ENCODE data around the gene MEGF11. TPM values are rescaled to one million over a fixed set of nuclear protein-coding genes. Genes with fewer than 3 reads are reported as not detected.

The MEGF11 gene
- total RNA-seq, 1 experiment from 2014 or later = 0.09 TPM

DNA sequence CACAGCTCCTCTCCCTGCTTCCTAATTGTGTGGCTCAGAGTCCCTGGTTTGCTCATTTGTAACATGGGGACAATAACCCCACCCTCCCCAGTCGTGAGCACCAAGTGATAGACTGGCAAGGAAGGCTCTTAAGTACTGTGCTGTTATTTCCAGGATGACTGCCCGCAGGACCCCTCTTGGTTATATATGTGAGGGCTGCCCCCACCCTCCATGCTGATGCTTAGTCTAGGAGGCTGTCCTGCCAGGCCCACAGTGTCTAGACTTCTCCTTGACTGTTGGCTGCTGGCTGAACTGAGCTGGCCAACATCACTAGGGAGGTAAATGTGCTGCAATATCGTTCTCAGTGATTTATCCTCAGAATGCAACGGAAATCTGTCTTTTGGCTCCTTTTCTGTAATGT lies 339.2 kb downstream of the MEGF11 start:
- DNase-seq (ENCODE audit: unreplicated experiment) = no peak
- Mint-ChIP-seq H3K27ac (ENCODE audit: low read depth, unreplicated experiment) (no peak overlapping the region), H3K9me3 (ENCODE audit: unreplicated experiment) (no peaks in the 10 kb centered on the region), H3K36me3 (ENCODE audit: insufficient read depth, unreplicated experiment) (no peaks in the 10 kb centered on the region), H3K27me3 (ENCODE audit: insufficient read depth, unreplicated experiment) (no peaks in the 10 kb centered on the region), H3K4me3 (ENCODE audit: unreplicated experiment) (no peak overlapping the region), H3K4me1 (ENCODE audit: insufficient read depth, unreplicated experiment) (no peaks in the 10 kb centered on the region)
- intact Hi-C loops (cut with micrococcal nuclease) = no loop called here
- CTCF ChIA-PET = interaction anchor here (0.7 kb wide), 1 partner anchor 411 kb away, joined by 3 read pairs; no protein-coding TSS in a partner anchor
- TF ChIP-seq, protein P1, sequence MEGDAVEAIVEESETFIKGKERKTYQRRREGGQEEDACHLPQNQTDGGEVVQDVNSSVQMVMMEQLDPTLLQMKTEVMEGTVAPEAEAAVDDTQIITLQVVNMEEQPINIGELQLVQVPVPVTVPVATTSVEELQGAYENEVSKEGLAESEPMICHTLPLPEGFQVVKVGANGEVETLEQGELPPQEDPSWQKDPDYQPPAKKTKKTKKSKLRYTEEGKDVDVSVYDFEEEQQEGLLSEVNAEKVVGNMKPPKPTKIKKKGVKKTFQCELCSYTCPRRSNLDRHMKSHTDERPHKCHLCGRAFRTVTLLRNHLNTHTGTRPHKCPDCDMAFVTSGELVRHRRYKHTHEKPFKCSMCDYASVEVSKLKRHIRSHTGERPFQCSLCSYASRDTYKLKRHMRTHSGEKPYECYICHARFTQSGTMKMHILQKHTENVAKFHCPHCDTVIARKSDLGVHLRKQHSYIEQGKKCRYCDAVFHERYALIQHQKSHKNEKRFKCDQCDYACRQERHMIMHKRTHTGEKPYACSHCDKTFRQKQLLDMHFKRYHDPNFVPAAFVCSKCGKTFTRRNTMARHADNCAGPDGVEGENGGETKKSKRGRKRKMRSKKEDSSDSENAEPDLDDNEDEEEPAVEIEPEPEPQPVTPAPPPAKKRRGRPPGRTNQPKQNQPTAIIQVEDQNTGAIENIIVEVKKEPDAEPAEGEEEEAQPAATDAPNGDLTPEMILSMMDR (IDR thresholded peaks at IDR 0.05; ENCODE audit: unreplicated experiment) = no peak
- BruUV-seq (replicated peaks) = no TSS peak
- POLR2A ChIA-PET = interaction anchor here (1.1 kb wide), 1 partner anchor 12 kb away, joined by 3 read pairs; no protein-coding TSS in a partner anchor

GRCh38 chr15:65913631-65914199 lies 339.8 kb downstream of the MEGF11 start:
- H3K27ac Mint-ChIP-seq (ENCODE audit: low read depth, unreplicated experiment) = no peak overlapping the region
- no peak for DNase-seq (ENCODE audit: unreplicated experiment)
- H3K4me3 Mint-ChIP-seq (ENCODE audit: unreplicated experiment) = no peak overlapping the region
- TF ChIP-seq, protein P1 (IDR thresholded peaks at IDR 0.05; ENCODE audit: unreplicated experiment) = no peak
- intact Hi-C loops (cut with micrococcal nuclease) = no loop called here
- H3K36me3 Mint-ChIP-seq (ENCODE audit: insufficient read depth, unreplicated experiment) = no peaks in the 10 kb centered on the region
- ChIA-PET CTCF (interaction anchor here (0.6 to 1.0 kb wide), 4 partner anchors 38 to 1483 kb away, joined by 3 read pairs; no protein-coding TSS in a partner anchor), POLR2A (interaction anchor here (0.6 to 1.0 kb wide), 2 partner anchors 16 to 40 kb away, joined by 3 read pairs; no protein-coding TSS in a partner anchor)
- no TSS peak for BruUV-seq (replicated peaks)
- H3K9me3 Mint-ChIP-seq (ENCODE audit: unreplicated experiment) = no peaks in the 10 kb centered on the region
- H3K4me1 Mint-ChIP-seq (ENCODE audit: insufficient read depth, unreplicated experiment) = no peaks in the 10 kb centered on the region
- no peaks in the 10 kb centered on the region for H3K27me3 Mint-ChIP-seq (ENCODE audit: insufficient read depth, unreplicated experiment)

- ChIA-PET CTCF (no interaction called here), POLR2A (no interaction called here)
- Mint-ChIP-seq H3K9me3 (ENCODE audit: unreplicated experiment) (no peaks in the 10 kb centered on the region), H3K4me1 (ENCODE audit: insufficient read depth, unreplicated experiment) (no peaks in the 10 kb centered on the region), H3K27me3 (ENCODE audit: insufficient read depth, unreplicated experiment) (no peaks in the 10 kb centered on the region), H3K27ac (ENCODE audit: low read depth, unreplicated experiment) (no peak overlapping the region), H3K36me3 (ENCODE audit: insufficient read depth, unreplicated experiment) (peaks cover 13% of the 10 kb centered on the region), H3K4me3 (ENCODE audit: unreplicated experiment) (no peak overlapping the region)
- TF ChIP-seq, protein P1 (IDR thresholded peaks at IDR 0.05; ENCODE audit: unreplicated experiment) = no peak
- no TSS peak for BruUV-seq (replicated peaks)
- DNase-seq (ENCODE audit: unreplicated experiment) = no peak
- intact Hi-C loops (cut with micrococcal nuclease) = no loop called here
Observed at GRCh38 chr15:65912235-65912634, 341.3 kb downstream of the MEGF11 start.

GRCh38 chr15:65910341-65910740 lies 343.2 kb downstream of the MEGF11 start:
- no peak overlapping the region for H3K4me3 Mint-ChIP-seq (ENCODE audit: unreplicated experiment)
- DNase-seq (ENCODE audit: unreplicated experiment) = no peak
- intact Hi-C loops (cut with micrococcal nuclease) = no loop called here
- TF ChIP-seq, protein P1 (IDR thresholded peaks at IDR 0.05; ENCODE audit: unreplicated experiment) = no peak
- ChIA-PET POLR2A (interaction anchor here (0.6 to 0.9 kb wide), 2 partner anchors 173 to 299 kb away, joined by 3 to 4 read pairs; partner anchors contain the start of gene INTS14), CTCF (interaction anchor here (0.6 to 1.1 kb wide), 2 partner anchors 12 to 37 kb away, joined by 3 to 4 read pairs; no protein-coding TSS in a partner anchor)
- no peaks in the 10 kb centered on the region for H3K4me1 Mint-ChIP-seq (ENCODE audit: insufficient read depth, unreplicated experiment)
- no TSS peak for BruUV-seq (replicated peaks)
- H3K36me3 Mint-ChIP-seq (ENCODE audit: insufficient read depth, unreplicated experiment) = peaks cover 19% of the 10 kb centered on the region
- H3K27ac Mint-ChIP-seq (ENCODE audit: low read depth, unreplicated experiment) = no peak overlapping the region
- no peaks in the 10 kb centered on the region for H3K27me3 Mint-ChIP-seq (ENCODE audit: insufficient read depth, unreplicated experiment)
- no peaks in the 10 kb centered on the region for H3K9me3 Mint-ChIP-seq (ENCODE audit: unreplicated experiment)
